HG02642 (cell line): ENCODE measurements around the gene MYL12A.

Source experiments
- ATAC-seq: cut with Tn5 transposase; IDR thresholded peaks from one replicate; pipeline ENCODE4 v1.9.1; 2021; ENCODE audit warnings: mild to moderate bottlenecking; ENCODE audit not compliant: unreplicated experiment, poor library complexity

Gene MYL12A

GRCh38 chr18:3251963-3252277 is 4.3 kb downstream of the MYL12A start:
- ATAC-seq: no peak

- ATAC-seq: no peak
Measured at GRCh38 chr18:3252843-3253242, 5.2 kb downstream of the MYL12A start.

- ATAC-seq: no peak
Measured at GRCh38 chr18:3254725-3255124, 7.1 kb downstream of the MYL12A start.

GRCh38 chr18:3255611-3256165 is 8.1 kb downstream of the MYL12A start:
- ATAC-seq: no peak

GRCh38 chr18:3256693-3257626 is 9.4 kb downstream of the MYL12A start:
- ATAC-seq: no peak

GRCh38 chr18:3257627-3258120 is 10.1 kb downstream of the MYL12A start:
- no peak for ATAC-seq

GRCh38 chr18:3260995-3261372 is 13.4 kb downstream of the MYL12A start:
- ATAC-seq: no peak

GRCh38 chr18:3261373-3262233 is 14.0 kb downstream of the MYL12A start, which contains the start of gene MYL12B:
TSS of gene MYL12B (plus strand) at chr18:3262133. CDS start at chr18:3272899, 10,766 bp downstream.
- ATAC-seq: peak; percentile 90

GRCh38 chr18:3262234-3263131 is 14.9 kb downstream of the MYL12A start:
- ATAC-seq: peak; percentile 45

GRCh38 chr18:3263132-3263700 is 15.6 kb downstream of the MYL12A start:
- ATAC-seq: no peak

GRCh38 chr18:3264362-3264761 is 16.8 kb downstream of the MYL12A start:
- ATAC-seq: no peak

- no peak for ATAC-seq
Measured at GRCh38 chr18:3265564-3266033, 18.0 kb downstream of the MYL12A start.

GRCh38 chr18:3266062-3266608 is 18.5 kb downstream of the MYL12A start:
- no peak for ATAC-seq

GRCh38 chr18:3268306-3268705 is 20.7 kb downstream of the MYL12A start:
- no peak for ATAC-seq

GRCh38 chr18:3269241-3269913 is 21.8 kb downstream of the MYL12A start:
- ATAC-seq: no peak

GRCh38 chr18:3269914-3270299 is 22.3 kb downstream of the MYL12A start:
- no peak for ATAC-seq

- no peak for ATAC-seq
Measured at GRCh38 chr18:3273042-3273441, 25.4 kb downstream of the MYL12A start.

- peak; percentile 39 for ATAC-seq
Measured at GRCh38 chr18:3277643-3278213, 30.1 kb downstream of the MYL12A start.
